Measurements from ENCODE around the gene ABHD14A.
A peak's percentile ranks its signal among the peaks of the same experiment; 100 is the strongest.

The ABHD14A gene

DNA sequence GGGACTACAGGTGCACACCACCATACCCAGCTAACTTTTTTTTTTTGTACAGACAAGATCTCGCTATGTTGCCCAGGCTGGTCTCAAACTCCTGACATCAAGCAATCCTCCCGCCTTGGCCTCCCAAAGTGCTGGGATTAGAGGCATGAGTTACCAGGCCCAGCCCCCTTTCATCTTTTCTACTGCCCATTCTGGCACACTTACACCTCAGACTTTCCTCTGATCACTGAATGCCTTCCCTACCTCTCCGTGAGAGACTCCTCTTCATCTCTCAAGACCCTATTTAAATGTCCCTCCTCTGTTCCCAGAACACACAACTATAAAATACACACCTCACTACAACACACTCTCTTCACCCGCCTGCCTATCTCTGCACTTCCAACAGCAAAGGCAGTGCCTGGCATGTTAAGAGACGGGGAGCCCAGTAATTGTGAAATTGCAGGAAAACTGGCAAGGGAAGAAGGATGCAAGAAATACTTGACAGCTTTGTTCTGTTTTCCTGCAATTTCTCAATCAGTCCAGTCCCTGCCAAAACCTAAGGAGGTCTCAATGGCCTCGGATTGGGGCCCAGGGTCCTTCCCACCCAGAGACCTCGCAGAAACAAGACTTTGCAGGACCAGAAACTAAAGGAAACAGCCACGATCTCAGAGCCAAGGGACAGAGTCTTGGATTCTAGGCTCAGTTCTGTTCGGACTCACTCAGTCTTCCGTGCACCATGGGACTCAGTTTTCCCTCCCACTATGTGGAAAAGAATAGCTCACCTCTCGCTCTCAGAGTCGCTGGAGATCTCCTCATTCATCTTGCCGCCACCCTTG, 34.0 kb upstream of the ABHD14A start:
- DNase-seq (ENCODE audit: low read depth in 2 of 2, low spot score in 1 of 2): no peak

DNA sequence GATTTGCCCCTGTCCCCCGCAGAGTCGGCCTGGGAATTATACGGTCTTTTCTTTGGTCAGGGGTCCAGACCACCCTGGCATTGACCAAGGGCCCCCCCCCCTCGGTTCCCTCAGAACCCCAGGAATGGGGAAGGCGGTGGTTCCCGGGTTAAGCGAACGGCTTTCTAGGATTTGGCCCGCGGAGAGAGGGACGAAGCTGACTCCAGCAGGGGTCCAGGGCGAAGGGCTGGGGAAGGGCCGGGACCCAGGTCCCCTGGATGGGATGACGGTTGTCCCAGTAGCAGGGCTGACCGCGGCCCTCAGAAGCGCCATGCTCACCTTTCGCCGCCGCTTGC, 33.4 kb upstream of the ABHD14A start:
- DNase-seq (ENCODE audit: low read depth in 2 of 2, low spot score in 1 of 2): no peak

DNA sequence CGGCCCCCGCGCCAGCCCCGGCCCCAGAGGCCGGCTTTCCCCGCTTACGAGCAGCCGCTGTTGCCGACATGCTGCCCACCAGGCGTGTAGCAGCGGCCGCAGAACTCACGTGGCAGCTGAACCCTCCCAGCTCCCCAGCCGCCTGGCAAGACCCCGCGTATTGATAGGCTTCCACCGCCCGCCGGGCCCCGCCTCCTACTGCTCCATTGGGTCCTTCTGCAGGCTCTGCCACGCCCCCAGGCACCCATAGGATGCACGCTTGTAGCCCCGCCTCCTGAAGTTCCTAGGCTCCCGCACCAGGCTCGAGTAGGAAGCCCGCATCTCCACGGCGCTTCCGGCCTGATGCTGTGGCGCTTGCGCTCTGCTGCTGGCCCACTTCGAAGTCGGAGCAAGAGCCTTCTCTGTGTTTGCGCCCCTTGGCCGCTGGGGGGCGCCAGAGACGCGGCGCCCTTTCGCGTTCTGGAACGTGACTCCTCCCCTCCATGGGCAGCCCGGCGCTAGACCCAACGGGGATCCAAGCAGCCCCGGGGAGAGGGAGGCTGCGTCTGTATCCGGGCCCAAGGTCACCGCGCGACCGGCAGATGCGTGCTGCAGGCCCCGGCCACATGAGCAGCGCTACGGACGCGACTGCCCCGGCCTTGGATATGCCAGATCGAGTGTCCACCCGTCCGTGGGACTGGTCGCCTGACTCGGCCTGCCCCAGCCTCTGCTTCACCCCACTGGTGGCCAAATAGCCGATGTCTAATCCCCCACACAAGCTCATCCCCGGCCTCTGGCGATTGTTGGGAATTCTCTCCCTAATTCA, 32.9 kb upstream of the ABHD14A start, which contains the start of the genes PARP3 and RRP9:
Gene PARP3 (plus strand): TSS at position 566 of the 805 bp plus-strand sequence. CDS start 993 bp downstream, outside the sequence.
Gene RRP9 (minus strand): TSS at position 107 of the 805 bp plus-strand sequence. CDS start 37 bp downstream, at position 70.
- peak; percentile 99 to 100 for DNase-seq (ENCODE audit: low read depth in 2 of 2, low spot score in 1 of 2)

DNA sequence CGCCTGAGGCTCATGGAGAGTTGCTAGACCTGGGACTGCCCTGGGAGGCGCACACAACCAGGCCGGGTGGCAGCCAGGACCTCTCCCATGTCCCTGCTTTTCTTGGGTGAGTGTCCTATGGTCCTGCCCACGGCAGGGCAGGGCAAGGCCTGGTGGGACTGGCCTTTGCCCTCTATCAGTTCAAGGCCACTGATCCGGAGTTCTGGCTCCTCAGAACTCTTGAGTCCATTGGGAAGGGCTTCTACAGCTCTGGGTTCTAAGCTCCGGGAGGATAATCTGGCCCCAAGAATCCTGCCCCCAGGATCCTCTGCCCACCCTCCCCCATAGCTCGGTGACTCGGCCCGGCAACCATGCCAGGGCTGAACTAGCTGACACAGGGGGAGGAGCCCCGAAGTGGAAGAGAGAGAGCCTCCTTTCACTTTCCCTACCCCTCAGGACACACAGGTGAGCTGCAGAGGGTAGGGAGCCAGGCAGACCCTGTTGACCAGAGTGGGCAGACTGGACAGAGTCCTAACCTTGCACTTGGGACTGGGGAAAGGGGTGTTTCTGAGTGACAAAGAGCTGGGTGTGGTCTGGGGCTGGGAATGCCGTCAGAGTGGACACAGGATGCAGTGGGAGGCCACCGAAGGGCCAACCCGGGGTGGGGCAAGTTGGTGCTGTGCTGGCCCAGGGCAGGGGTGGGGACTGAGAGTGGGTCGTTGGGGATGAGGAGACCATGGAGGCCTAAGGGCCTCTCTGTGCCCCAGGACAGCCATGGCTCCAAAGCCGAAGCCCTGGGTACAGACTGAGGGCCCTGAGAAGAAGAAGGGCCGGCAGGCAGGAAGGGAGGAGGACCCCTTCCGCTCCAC, 32.0 kb upstream of the ABHD14A start:
- DNase-seq (ENCODE audit: low read depth in 2 of 2, low spot score in 1 of 2): peak; percentile 31 to 36

DNA sequence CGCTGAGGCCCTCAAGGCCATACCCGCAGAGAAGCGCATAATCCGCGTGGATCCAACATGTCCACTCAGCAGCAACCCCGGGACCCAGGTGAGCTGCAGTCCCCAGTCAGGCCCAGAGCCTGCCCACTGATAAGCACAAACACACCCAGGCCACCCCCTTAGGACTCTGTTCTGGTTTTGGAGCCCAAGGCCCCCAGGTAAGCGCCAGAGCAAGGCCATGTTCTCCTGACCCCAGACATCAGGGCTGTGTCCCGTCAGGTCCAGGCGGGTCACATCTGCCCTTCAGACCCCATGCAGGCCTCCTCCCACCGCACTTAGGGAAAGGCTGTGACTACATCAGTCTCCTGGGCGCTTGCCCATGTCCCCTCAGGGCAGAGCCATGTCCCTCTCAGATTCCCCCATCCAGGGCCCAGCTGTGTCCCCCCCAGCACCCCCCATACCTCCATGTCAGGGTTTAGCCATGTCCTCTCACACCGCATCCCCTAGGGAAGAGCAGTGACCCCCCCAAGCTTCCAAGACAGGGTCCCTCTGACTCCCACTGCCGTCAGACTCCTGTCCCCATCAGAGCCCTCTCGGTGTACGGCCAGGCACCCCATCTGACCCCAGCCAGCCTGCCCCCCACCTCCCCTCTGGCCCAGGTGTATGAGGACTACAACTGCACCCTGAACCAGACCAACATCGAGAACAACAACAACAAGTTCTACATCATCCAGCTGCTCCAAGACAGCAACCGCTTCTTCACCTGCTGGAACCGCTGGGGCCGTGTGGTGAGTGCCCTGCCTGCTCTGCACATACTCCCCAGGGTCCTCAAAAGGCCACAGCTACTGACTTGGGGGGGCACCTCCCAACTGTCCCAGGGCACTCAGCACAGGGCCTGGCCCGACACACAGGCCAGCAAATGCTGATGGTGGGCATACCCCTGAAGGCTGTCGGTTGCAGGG, 31.1 kb upstream of the ABHD14A start:
- DNase-seq (ENCODE audit: low read depth in 2 of 2, low spot score in 1 of 2): no peak

DNA sequence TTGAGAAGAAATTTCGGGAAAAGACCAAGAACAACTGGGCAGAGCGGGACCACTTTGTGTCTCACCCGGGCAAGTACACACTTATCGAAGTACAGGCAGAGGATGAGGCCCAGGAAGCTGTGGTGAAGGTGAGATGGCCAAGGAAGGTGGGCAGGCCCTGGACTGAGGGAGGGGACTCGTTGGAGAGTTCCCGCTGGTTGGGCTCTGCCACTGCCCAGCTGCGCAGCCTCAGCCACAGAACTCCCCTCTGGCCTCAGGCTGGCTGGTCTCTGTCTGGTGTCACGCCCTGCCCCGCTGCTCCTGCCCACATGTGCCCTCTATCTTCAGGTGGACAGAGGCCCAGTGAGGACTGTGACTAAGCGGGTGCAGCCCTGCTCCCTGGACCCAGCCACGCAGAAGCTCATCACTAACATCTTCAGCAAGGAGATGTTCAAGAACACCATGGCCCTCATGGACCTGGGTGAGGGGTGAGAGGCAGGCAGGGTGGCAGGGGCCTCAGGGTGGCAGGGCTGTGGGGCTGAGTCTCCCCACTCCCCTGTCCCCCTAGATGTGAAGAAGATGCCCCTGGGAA, 30.3 kb upstream of the ABHD14A start:
- DNase-seq (ENCODE audit: low read depth in 2 of 2, low spot score in 1 of 2): no peak

DNA sequence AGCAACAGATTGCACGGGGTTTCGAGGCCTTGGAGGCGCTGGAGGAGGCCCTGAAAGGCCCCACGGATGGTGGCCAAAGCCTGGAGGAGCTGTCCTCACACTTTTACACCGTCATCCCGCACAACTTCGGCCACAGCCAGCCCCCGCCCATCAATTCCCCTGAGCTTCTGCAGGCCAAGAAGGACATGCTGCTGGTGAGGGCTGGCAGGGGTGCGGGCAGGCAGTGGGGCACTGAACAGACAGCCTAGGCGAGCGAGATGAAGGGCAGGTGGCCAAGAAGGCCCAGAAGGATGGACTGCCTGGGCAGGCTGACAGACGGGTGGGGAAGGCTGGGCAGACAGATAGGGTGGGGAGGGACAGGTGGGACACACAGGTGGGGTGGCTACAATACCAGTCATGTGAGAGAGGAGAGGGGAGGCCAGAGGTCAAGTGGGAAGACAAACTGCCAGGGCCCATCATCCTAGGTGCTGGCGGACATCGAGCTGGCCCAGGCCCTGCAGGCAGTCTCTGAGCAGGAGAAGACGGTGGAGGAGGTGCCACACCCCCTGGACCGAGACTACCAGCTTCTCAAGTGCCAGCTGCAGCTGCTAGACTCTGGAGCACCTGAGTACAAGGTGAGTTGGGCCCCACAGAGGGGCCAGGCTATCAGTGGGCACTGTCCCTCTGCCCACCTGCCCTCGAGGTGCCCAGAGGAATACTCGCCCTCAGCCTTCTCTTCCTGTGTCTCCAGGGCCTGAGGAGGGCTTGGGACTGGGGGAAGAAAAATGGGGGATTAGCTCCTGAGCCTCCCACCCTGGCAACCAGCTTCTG, 29.6 kb upstream of the ABHD14A start:
- no peak for DNase-seq (ENCODE audit: low read depth in 2 of 2, low spot score in 1 of 2)

DNA sequence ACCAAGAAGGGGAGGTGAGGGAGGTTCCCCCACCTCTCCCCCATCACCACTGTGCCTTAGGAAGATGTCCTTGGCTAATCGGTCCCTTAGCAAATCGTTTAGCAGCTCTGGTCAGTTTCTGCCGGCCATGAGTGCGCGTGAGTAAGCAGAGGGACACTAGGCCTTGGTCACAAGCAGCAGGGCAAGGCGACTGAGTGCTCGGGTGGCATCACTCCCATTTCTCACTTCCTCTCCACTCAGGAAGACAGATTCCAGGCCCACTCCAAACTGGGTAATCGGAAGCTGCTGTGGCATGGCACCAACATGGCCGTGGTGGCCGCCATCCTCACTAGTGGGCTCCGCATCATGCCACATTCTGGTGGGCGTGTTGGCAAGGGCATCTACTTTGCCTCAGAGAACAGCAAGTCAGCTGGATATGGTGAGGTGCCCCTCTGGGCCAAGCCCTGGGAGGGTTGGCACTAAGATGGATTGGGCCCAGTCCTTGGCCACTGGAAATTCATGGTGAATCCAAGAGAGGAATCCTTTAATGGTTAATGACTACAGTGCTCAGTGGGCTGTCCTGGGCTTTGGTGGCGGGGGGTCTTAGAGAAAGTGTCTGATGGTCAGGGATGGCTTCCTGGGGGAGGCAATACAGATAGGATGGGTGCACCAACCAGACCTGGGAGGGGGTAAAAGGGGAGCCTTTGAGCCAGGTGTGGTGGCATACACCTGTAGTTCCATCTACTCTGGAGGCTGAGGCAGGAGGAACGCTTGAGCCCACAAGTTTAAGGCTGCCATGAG, 28.7 kb upstream of the ABHD14A start:
- DNase-seq (ENCODE audit: low read depth in 2 of 2, low spot score in 1 of 2): no peak

DNA sequence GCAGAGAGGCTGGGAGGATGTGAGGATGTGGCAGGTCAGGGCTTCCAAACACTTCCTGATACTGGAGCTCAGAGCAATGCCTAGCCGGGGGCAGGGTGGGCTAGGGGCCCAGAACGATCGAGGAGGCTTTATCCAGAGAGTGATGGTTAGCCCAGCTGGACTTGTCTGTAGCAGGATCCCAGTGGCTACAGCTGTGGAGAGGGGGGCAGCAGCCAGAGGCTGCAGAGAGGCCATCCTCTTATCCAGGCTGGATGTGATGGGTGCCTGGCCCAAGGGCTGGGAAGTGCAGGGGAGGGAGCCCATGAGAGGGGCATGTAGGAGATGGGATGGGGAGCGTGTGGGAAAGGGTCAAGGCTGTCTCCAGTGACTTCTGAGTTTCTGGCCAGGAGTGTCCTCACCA, 28.1 kb upstream of the ABHD14A start:
- no peak for DNase-seq (ENCODE audit: low read depth in 2 of 2, low spot score in 1 of 2)

DNA sequence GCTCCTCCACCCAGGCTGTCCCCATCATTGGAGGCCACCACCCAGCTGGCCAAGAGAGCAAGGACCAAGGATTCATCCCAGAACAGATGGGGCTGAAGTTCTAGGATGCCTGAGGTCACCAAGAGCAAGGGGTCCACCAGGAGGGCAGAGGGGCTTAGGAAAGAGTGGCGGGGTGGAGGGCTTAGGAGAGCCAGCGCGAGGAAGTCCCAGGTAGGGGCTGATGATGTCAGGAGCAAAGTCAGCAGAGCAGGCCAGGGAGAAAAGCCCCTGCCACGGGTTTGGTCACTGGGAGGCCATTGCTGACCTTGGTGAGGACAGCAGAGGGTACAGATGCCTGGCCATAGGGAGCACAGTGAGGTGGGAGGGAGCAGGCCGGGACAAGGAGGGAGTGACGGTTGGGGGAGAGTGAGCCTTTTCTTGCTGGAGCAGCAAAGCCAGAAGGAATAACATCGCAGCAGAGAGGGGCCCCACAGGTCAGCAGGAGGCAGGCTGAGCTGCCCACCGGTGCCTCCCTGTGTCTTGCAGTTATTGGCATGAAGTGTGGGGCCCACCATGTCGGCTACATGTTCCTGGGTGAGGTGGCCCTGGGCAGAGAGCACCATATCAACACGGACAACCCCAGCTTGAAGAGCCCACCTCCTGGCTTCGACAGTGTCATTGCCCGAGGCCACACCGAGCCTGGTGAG, 27.5 kb upstream of the ABHD14A start:
- no peak for DNase-seq (ENCODE audit: low read depth in 2 of 2, low spot score in 1 of 2)

DNA sequence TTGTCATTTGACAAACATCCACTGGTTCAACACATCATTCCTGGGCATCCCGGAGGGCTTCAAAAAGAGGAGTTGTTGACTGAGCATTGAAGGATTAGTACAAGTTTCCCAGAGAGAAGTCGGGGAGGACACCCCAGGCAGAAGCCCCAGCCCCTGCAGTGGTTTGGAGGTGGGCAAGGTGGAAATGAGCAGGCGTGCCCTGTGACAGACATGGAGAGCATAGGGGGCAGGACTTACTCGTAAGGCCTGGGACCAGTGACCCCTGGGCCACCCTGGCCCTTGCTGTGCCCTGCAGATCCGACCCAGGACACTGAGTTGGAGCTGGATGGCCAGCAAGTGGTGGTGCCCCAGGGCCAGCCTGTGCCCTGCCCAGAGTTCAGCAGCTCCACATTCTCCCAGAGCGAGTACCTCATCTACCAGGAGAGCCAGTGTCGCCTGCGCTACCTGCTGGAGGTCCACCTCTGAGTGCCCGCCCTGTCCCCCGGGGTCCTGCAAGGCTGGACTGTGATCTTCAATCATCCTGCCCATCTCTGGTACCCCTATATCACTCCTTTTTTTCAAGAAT, 26.8 kb upstream of the ABHD14A start:
- no peak for DNase-seq (ENCODE audit: low read depth in 2 of 2, low spot score in 1 of 2)

DNA sequence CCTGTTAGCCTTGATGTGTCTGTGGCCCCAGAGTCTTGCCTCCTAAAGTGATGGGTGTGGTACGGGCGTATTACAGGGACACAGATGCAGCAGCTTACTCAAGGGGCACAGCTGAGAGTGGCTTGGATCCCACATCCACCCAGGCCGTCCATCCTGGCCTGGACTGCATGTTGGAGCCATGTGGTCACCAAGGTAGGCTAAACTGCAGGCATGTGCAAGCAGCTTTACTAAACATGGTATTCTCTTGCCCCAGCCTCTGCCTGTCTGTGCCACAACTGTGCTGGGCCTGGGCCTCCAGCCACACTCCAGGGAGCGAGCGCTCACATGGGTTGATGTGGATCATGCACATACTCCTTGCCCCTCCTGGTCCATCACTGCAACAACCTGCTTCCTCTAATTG, 25.7 kb upstream of the ABHD14A start:
- DNase-seq (ENCODE audit: low read depth in 2 of 2, low spot score in 1 of 2): no peak

DNA sequence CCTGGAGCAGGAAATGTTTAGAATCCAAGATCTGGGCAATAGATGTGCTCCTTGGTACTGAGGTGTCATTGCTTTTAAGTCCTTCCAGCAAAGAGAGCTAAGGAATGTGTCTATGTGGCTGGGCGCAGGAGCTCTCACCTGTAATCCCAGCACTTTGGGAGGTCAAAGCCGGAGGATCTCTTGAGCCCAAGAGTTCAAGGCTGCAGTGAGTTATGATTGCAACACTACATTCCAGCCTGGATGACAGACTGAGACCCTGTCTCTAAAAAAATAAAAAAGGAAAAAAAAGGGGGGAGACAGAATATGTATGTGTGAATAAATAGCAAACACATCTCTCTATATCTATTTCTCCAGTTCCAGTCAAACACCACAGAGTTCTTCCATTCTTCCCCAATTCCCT, 24.0 kb upstream of the ABHD14A start:
- no peak for DNase-seq (ENCODE audit: low read depth in 2 of 2, low spot score in 1 of 2)

DNA sequence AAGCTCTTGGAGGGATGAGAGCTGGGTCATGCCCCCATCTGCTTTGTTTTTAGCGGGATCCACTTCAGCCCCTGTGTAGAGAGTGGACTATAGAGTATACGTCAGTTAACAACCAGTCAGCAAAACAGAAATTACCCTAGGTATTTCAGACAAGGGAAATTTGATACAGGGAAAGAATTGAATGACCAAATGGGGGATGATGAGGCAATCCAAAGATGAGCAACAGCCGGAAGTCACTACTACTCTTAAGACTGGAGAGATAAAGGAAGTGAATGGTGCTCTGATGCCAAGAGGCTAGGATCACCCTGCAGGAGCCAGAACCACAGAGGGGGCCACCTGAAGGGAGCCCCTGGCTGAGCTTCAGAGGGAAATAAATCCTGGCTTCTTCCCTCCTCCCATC, 21.4 kb upstream of the ABHD14A start:
- no peak for DNase-seq (ENCODE audit: low read depth in 2 of 2, low spot score in 1 of 2)

DNA sequence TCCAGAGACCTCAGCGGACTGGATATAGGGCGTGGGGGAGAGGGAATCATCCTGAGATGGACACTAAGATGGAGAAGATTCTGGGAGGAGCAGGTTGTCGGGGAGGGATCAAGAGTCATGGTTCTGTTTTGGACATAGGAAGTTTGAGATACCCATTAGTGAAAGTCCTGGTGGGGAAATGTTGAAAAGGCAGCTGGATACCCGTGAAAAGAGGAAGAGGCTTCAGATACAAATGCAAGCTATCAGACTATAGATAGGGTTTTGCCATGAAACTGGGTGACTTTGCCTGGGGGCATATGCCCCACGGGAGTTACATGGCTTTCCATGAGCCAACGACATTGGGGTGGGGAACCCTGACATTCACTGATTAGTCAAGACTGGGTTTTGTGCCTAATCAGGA, 20.8 kb upstream of the ABHD14A start:
- DNase-seq (ENCODE audit: low read depth in 2 of 2, low spot score in 1 of 2): no peak

DNA sequence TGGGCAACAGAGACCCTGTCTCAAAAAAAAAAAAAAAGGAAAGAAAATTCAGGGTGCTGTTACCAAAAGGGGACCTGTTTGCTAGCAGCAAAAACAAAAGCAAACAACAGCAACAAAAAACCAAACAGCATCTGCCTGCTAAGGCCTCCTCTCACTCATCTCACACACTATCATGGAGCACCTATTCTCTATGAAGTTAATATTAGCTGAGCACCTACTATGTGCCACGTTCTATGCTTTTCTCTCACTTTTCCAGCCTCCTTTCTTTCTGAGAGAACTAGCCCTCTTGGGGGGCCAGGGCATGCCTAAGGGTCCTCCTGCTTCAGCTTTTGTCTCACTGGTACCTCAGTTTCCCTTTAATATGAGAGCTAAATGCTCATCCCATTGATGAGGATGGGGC, 20.2 kb upstream of the ABHD14A start:
- no peak for DNase-seq (ENCODE audit: low read depth in 2 of 2, low spot score in 1 of 2)

DNA sequence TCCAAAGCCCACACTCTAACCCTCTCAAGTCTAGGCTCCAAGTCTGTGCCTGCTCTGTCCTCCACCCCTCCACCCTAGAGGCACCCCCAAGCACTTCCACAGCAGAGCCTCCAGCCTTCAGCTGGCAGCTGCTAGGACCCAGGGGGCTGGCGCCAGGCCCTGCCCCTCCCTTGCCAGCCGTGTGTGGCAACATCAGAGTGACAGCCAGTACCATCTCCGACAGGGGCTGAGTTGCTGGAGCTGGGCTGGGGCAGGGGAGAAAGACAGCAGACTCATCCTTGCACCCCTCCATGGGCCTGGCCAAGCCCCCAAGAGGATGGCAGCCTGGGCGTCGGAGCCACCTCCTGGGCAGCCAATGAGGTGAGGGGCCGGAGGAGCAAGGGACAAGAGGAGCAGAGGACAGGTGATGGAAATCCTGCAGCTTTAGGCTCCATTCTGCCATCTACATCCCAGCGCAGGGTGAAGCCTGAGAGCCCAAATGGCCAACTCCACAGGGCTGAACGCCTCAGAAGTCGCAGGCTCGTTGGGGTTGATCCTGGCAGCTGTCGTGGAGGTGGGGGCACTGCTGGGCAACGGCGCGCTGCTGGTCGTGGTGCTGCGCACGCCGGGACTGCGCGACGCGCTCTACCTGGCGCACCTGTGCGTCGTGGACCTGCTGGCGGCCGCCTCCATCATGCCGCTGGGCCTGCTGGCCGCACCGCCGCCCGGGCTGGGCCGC, 19.5 kb upstream of the ABHD14A start, which contains the start of gene GPR62:
Gene GPR62 (plus strand): TSS at position 207 of the 718 bp plus-strand sequence. CDS start 272 bp downstream, at position 479.
- no peak for DNase-seq (ENCODE audit: low read depth in 2 of 2, low spot score in 1 of 2)

Measured in stimulated activated CD8-positive, alpha-beta memory T cell treated with anti-CD3 and anti-CD28 coated beads, Interleukin-4, amount 100 ng/mL, for 4 hours (primary cell).